Cardiac fibroblast (primary cell): ENCODE results near the gene HOXC11.

ENCODE experiments used
- DNase-seq, 2 donors: peaks; one replicate each; pipeline versions ENCODE4 v3.0.0 to v3.0.0-alpha.2; 2010; ENCODE audit warnings: low read depth in 2 of 2
- H3K4me3 ChIP-seq, 2 donors: replicated peaks in 1 of 2; 1 replicate in 1 of 2; 2 replicates in 1 of 2; pipeline ENCODE4 v1.5.1; 2011; ENCODE audit warnings: low read depth in 2 of 2, low read length in 2 of 2, mild to moderate bottlenecking in 2 of 2, moderate library complexity in 1 of 2
- CTCF ChIP-seq: IDR thresholded peaks from one replicate; pipeline ENCODE4 v1.5.1; 2011; ENCODE audit warnings: low read depth, mild to moderate bottlenecking, low read length, inconsistent platforms

Gene HOXC11

DNA sequence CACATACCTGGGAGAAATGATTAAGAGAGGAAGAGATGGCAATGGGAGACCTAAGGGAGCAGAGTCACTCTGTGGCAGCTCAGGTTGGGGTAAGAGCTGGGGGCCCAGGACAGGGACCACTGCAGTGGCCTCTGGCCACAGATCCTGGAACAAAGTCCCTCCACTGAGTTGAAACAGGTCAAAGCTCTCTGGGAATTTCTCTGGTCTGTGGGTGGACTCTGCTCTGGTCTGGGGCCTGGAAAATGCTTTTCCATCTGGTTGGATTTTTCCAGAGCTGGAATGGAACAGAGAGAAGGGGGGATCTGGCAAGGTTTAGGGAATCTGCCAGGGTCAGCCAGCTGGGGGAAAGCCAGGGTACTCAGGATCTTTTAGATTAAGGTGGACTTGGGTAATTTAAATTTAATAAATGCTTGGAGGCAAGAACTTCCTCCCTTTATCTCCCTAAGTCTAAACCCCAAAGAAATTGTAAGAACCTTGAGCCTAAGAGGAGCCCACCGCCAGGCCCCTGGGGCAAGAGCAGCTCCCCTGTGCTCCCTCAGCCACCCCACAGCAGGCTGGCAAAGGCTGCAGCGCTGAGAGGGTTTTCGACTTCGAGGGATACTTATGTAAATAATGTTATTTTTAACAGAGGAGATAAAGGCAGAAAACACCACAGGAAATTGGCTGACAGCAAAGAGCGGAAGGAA lies 15.8 kb downstream of the HOXC11 start:
- no peak for DNase-seq
- no peak for TF ChIP-seq CTCF
- H3K4me3 ChIP-seq: no peak overlapping the region

- no peak overlapping the region for H3K4me3 ChIP-seq
- peak; percentile 58 for TF ChIP-seq CTCF
- DNase-seq: peak; percentile 52 to 66
Observed at GRCh38 chr12:53989227-53990113, 16.5 kb downstream of the HOXC11 start.

DNA sequence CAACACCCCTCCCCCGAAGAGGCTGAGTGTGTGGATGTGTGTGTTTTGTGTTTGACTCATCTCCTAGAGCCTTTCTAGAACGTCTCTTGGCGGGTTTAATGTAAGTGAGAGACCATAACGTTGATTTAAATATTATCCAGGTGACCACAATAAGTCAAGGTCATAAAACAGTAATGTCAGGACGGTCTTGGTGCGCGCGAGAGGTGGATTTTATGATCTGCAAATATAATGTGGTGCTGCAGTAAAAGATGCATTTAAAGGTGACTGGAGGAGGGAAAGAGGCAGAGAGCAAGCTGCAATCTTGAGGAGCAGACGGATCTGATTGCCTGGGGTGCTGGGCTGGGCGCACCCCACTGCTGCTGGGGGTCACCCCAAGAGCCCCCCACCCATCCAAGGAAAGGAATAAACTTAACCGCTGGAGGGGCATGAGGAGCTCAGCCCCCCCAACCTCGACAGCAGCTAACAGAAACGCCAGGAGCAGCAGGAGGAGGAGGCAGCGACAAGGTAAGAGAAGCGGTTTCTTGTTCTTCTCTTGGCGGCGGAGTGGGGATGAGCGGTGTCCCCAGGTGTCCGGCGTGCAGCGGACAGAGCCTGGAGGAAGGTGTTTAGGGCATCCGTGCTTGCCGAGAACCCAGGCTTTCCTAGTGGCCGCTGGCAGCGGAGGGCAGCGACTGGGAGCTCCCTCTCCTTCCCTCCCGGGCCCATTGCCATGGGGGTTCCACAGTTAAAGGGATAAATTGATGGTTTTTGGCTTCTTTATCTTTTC lies 17.6 kb downstream of the HOXC11 start:
- no peak overlapping the region for H3K4me3 ChIP-seq

GRCh38 chr12:53991077-53991460 lies 18.1 kb downstream of the HOXC11 start:
- no peak overlapping the region for H3K4me3 ChIP-seq
- no peak for DNase-seq
- TF ChIP-seq CTCF: no peak

More for the DNA sequence above, 17.6 kb downstream of the HOXC11 start:
- no peak for DNase-seq
- TF ChIP-seq CTCF: no peak

DNA sequence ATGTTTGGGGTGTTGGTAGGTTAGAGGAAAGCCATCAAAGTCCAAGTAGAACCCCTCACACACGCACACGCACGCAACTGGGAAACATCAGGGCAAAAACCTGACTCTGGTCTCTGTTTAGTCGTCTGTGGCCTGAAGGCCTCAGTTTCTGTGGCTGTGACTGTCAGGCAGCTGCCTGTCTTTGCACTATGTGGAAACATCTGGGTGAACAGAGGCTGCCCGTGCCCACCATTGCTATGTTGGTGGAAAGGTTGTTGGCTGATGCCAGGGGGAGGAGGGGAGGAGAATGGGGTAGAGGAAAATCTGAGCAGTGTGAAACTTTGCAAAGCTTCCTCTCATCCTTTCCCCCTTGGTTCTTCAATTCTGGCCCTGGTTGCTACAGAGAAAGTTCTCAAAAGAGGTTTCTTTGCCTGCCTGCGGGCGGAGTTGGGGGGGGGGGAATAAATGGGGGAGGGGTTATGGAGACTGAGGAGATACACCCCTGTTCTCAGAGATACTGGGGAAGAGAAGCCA lies 19.5 kb downstream of the HOXC11 start:
- DNase-seq: no peak
- H3K4me3 ChIP-seq: no peak overlapping the region
- no peak for TF ChIP-seq CTCF

DNA sequence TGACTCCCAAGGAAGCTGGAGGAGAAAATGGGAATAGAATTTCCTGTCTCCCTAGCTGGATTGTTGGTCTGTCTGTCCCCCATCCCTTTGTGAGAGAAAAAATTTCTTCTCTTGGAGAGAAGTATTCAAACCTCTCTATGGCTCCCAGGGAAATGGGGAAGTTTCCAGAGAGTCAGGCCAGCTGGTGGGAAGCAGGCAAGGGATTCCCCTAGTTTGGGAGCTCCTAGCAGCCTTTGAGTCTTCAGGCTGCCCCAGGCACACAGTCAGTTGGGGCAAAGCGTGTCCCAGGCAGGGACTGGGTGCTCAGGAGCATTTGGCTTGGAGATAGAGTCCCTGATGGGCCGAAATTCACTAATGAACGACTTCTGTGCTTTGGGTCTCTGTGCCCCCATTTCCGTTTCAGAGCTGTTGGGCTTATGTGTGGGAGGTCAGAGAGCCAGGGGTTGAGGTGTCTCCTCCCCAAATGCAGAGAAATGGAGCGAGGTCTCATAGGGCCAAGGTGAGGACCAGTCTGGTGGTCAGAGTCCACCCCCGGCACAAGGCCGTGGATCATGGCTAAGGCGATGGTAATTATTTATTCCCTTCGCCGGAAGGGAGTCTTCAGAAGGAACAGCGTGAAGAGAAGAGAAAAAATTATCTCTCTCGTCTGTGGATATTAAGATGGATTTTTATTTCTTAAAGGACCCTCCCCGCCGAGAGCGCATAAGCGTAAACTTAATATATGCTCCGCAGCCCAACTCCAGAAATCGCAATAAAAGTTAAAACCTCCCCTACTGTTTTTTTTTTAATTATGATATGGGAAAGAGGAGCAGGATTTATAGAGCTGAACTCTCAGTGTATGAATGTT lies 20.5 kb downstream of the HOXC11 start:
- H3K4me3 ChIP-seq: no peak overlapping the region
- no peak for TF ChIP-seq CTCF
- DNase-seq: no peak
